ENCODE measurements around the gene TARBP2. TPM values are rescaled to one million over a fixed set of nuclear protein-coding genes. Genes with fewer than 3 reads are reported as not detected.

Gene TARBP2
- total RNA-seq, 1 experiment from 2014 or later: 26.4 TPM

DNA sequence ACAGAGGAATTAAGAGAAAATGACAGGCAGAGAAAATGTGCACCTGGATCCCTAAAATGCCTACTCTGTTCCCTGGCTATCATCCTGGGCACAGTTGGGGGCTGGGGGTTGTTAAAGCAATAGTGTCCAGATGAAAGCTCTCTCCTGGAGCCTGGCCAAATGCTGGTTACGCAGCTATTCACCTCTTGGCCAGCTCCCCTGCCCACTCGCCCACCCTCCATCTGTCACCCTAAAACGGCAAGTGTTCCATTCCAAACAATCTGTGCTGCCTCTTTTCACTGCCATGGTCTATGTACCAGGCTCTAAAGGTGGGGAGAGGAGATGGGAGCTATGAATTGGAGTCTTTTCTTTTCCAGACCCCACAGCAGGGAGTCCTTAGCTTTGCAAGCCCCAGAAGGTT, 30.9 kb downstream of the TARBP2 start:
- intact Hi-C loops (cut with micrococcal nuclease): no loop called here
- H3K4me1 Mint-ChIP-seq (ENCODE audit: insufficient read depth, unreplicated experiment): no peaks in the 10 kb centered on the region
- DNase-seq (ENCODE audit: unreplicated experiment): no peak
- POLR2A ChIA-PET: interaction anchor here (1.5 kb wide), 1 partner anchor 12 kb away, joined by 4 read pairs; no protein-coding TSS in a partner anchor
- peaks cover 77% of the 10 kb centered on the region for H3K36me3 Mint-ChIP-seq (ENCODE audit: insufficient read depth, unreplicated experiment)
- TF ChIP-seq CTCF (IDR thresholded peaks at IDR 0.05; ENCODE audit: unreplicated experiment): no peak
- H3K27ac Mint-ChIP-seq (ENCODE audit: low read depth, unreplicated experiment): peak overlapping the region; percentile 40
- H3K4me3 Mint-ChIP-seq (ENCODE audit: unreplicated experiment): no peak overlapping the region
- CTCF ChIA-PET: interaction anchor here (0.6 to 1.6 kb wide), 3 partner anchors 11 to 97 kb away, joined by 3 to 4 read pairs (median 3); no protein-coding TSS in a partner anchor
- H3K27me3 Mint-ChIP-seq (ENCODE audit: insufficient read depth, unreplicated experiment): no peaks in the 10 kb centered on the region
- no peaks in the 10 kb centered on the region for H3K9me3 Mint-ChIP-seq (ENCODE audit: unreplicated experiment)
- BruUV-seq (replicated peaks): no TSS peak

- ChIA-PET POLR2A (interaction anchor here (1.5 kb wide), 2 partner anchors 9 to 11 kb away, joined by 3 to 4 read pairs; no protein-coding TSS in a partner anchor), CTCF (interaction anchor here (0.6 to 1.6 kb wide), 3 partner anchors 10 to 23 kb away, joined by 3 to 5 read pairs (median 4); no protein-coding TSS in a partner anchor)
- H3K27ac Mint-ChIP-seq (ENCODE audit: low read depth, unreplicated experiment): peak overlapping the region; percentile 40
- no peaks in the 10 kb centered on the region for H3K9me3 Mint-ChIP-seq (ENCODE audit: unreplicated experiment)
- H3K4me3 Mint-ChIP-seq (ENCODE audit: unreplicated experiment): no peak overlapping the region
- DNase-seq (ENCODE audit: unreplicated experiment): no peak
- intact Hi-C loops (cut with micrococcal nuclease): no loop called here
- peaks cover 80% of the 10 kb centered on the region for H3K36me3 Mint-ChIP-seq (ENCODE audit: insufficient read depth, unreplicated experiment)
- no TSS peak for BruUV-seq (replicated peaks)
- no peaks in the 10 kb centered on the region for H3K4me1 Mint-ChIP-seq (ENCODE audit: insufficient read depth, unreplicated experiment)
- H3K27me3 Mint-ChIP-seq (ENCODE audit: insufficient read depth, unreplicated experiment): no peaks in the 10 kb centered on the region
- no peak for TF ChIP-seq CTCF (IDR thresholded peaks at IDR 0.05; ENCODE audit: unreplicated experiment)
These were observed 31.7 kb downstream of the TARBP2 start for GRCh38 chr12:53532524-53533445.

- H3K4me1 Mint-ChIP-seq (ENCODE audit: insufficient read depth, unreplicated experiment): peaks cover 6% of the 10 kb centered on the region
- ChIA-PET POLR2A (interaction anchor here (1.5 kb wide), 2 partner anchors 10 to 11 kb away, joined by 3 to 4 read pairs; no protein-coding TSS in a partner anchor), CTCF (interaction anchor here (1.5 kb wide), 1 partner anchor 11 kb away, joined by 5 read pairs; no protein-coding TSS in a partner anchor)
- no peak for TF ChIP-seq CTCF (IDR thresholded peaks at IDR 0.05; ENCODE audit: unreplicated experiment)
- peak overlapping the region; percentile 40 for H3K27ac Mint-ChIP-seq (ENCODE audit: low read depth, unreplicated experiment)
- intact Hi-C loops (cut with micrococcal nuclease): no loop called here
- no peaks in the 10 kb centered on the region for H3K9me3 Mint-ChIP-seq (ENCODE audit: unreplicated experiment)
- no TSS peak for BruUV-seq (replicated peaks)
- H3K36me3 Mint-ChIP-seq (ENCODE audit: insufficient read depth, unreplicated experiment): peaks cover 84% of the 10 kb centered on the region
- no peaks in the 10 kb centered on the region for H3K27me3 Mint-ChIP-seq (ENCODE audit: insufficient read depth, unreplicated experiment)
- H3K4me3 Mint-ChIP-seq (ENCODE audit: unreplicated experiment): no peak overlapping the region
- no peak for DNase-seq (ENCODE audit: unreplicated experiment)
These were observed 32.4 kb downstream of the TARBP2 start for GRCh38 chr12:53533471-53533870.

DNA sequence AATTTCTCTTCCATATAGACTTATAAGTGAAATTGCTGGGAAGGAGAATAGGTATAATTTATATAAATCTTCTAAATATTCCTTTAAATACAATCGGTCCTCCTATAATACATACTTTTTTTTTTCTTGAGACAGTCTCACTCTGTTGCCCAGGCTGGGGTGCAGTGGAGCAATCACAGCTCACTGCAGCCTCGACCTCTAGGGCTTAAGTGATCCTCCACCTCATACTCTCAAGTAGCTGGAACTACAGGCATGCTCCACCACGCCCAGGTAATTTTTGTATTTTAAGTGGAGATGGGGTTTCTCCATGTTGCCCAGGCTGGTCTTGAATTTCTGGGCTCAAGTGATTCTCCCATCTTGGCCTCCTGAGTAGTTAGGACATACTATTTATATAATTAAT, 35.9 kb downstream of the TARBP2 start:
- POLR2A ChIA-PET: no interaction called here
- peaks cover 84% of the 10 kb centered on the region for H3K36me3 Mint-ChIP-seq (ENCODE audit: insufficient read depth, unreplicated experiment)
- intact Hi-C loops (cut with micrococcal nuclease): no loop called here
- no TSS peak for BruUV-seq (replicated peaks)
- no peak overlapping the region for H3K4me3 Mint-ChIP-seq (ENCODE audit: unreplicated experiment)
- H3K4me1 Mint-ChIP-seq (ENCODE audit: insufficient read depth, unreplicated experiment): peaks cover 11% of the 10 kb centered on the region
- no peak for TF ChIP-seq CTCF (IDR thresholded peaks at IDR 0.05; ENCODE audit: unreplicated experiment)
- no peaks in the 10 kb centered on the region for H3K9me3 Mint-ChIP-seq (ENCODE audit: unreplicated experiment)
- no peak overlapping the region for H3K27ac Mint-ChIP-seq (ENCODE audit: low read depth, unreplicated experiment)
- CTCF ChIA-PET: no interaction called here
- DNase-seq (ENCODE audit: unreplicated experiment): no peak
- no peaks in the 10 kb centered on the region for H3K27me3 Mint-ChIP-seq (ENCODE audit: insufficient read depth, unreplicated experiment)

Data from MCF 10A (cell line).